PFSK-1 (cell line): ENCODE measurements around the gene CAMSAP3.

Experiments
- FOXP2 ChIP-seq: optimal IDR thresholded peaks from 2 replicates; pipeline ENCODE3; 2011; ENCODE audit warnings: borderline replicate concordance, control low read depth, inconsistent platforms; ENCODE audit not compliant: insufficient read depth; ENCODE audit errors: extremely low read length, extremely low read depth
- POLR2AphosphoS5 ChIP-seq: IDR thresholded peaks from 2 replicates; pipeline ENCODE4 v1.6.1; 2012; ENCODE audit warnings: low read depth, mild to moderate bottlenecking, control low read depth, low read length, moderate library complexity
- REST ChIP-seq, 2 experiments: IDR thresholded peaks; 2 replicates each; pipeline versions ENCODE4 v1.6.1 to v1.8.0; 2011 to 2012; ENCODE audit warnings: low read depth in 2 of 2, low read length in 2 of 2, control low read depth in 1 of 2, inconsistent platforms in 1 of 2, mild to moderate bottlenecking in 1 of 2, moderate library complexity in 1 of 2; ENCODE audit not compliant: insufficient read depth in 1 of 2
- SIN3A ChIP-seq: IDR thresholded peaks from 2 replicates; pipeline ENCODE4 v1.6.1; 2012; ENCODE audit warnings: mild to moderate bottlenecking, low read length, moderate library complexity, borderline replicate concordance; ENCODE audit not compliant: insufficient read depth
- TAF1 ChIP-seq: IDR thresholded peaks from 2 replicates; pipeline ENCODE4 v1.6.1; 2012; ENCODE audit warnings: low read length, control low read depth, borderline replicate concordance; ENCODE audit not compliant: insufficient read depth

The CAMSAP3 gene

DNA sequence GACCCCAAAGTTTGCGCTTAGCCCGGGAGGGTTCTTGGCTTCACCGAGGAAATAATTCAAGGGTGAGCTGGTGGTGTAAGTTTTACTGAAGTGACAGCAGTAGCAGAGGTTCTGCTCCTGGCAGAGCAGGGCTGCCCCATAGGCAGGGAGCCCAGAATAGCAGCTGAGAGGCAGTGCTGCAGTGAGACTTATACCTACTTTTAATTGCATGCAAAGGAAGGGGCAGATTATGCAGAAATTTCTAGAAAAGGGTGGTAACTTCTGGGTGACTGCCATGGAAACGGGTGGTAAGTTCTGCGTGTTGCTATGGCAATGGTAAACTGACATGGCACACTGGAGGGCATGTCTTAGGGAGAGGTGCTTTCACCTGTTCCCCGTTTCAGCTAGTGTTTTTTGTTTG is 17.5 kb upstream of the CAMSAP3 start:
- TF ChIP-seq FOXP2, result no peak

DNA sequence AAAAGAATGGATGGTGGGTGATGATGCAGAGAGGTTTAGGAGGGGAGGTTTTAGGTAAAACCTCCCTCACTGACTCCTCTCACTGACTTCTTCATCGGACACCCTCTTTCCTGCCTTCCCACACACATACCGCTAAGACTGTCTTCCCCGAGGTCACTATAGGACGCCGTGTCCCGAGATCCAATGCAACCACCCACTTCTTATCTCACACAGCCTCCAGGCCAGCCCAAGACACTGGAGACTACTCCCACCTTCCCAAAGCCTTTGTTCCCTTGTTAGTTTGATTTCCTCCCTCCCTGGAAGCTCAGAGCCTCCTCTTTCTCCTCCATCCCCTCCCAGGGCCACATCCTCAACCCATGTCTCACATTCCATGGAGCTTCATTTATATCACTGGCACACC is 16.5 kb upstream of the CAMSAP3 start:
- TF ChIP-seq TAF1, result no peak
- TF ChIP-seq REST (IDR thresholded peaks at IDR 0.05; ENCODE audit: insufficient read depth in 1 of 2, low read depth in 2 of 2, low read length in 2 of 2), result no peak
- TF ChIP-seq SIN3A, result no peak
- TF ChIP-seq FOXP2, result no peak
- no peak for TF ChIP-seq POLR2AphosphoS5

GRCh38 chr19:7582446-7582845 is 13.2 kb upstream of the CAMSAP3 start:
- TF ChIP-seq FOXP2 (no peak), REST (IDR thresholded peaks at IDR 0.05; ENCODE audit: insufficient read depth in 1 of 2, low read depth in 2 of 2, low read length in 2 of 2) (no peak), SIN3A (no peak), TAF1 (no peak), POLR2AphosphoS5 (no peak)

DNA sequence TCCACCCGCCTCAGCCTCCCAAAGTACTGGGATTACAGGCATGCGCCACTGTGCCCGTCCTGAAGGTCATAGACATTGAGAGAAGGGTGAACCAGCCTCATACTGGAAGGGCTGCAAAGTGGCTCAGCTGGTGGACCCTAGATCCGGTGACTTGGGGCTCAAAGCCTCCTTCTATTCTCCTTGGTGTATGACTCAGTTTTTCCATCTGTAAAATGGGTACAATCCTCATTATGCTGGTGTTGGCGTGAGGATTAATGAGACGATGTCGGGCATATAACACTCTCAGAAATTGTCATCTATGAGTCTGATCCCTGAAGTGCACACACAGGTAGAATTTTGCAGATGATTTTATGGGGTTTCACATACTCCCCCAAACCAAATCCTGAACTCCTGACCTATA is 5.8 kb upstream of the CAMSAP3 start:
- TF ChIP-seq POLR2AphosphoS5 (no peak), FOXP2 (no peak), REST (IDR thresholded peaks at IDR 0.05; ENCODE audit: insufficient read depth in 1 of 2, low read depth in 2 of 2, low read length in 2 of 2) (no peak), SIN3A (no peak), TAF1 (no peak)

DNA sequence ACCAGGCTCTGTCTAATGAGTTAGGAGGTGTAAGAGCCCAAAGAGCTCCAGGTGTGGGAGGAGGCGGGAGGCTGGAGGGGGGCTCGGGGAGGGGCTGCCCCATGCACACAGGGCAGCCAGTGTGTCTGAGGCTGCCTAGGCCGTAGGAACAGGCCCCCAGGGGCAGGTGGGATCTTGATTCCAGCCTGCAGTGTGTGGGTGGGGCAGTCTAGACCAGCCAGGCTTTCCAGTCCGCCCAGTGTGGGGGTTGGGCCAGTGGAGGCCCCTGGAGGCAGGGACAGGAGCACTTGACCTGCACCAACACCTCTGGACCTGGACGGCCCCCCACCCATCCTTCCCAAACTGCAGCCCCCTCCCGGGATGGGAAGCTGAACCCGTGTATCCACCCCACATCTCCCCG is 5.4 kb upstream of the CAMSAP3 start:
- TF ChIP-seq SIN3A (no peak), FOXP2 (no peak)

- no peak for TF ChIP-seq FOXP2
- no peak for TF ChIP-seq SIN3A
- TF ChIP-seq TAF1, result no peak
- TF ChIP-seq POLR2AphosphoS5, result no peak
- no peak for TF ChIP-seq REST (IDR thresholded peaks at IDR 0.05; ENCODE audit: insufficient read depth in 1 of 2, low read depth in 2 of 2, low read length in 2 of 2)
Measured at GRCh38 chr19:7596211-7596937, 711 bp downstream of the CAMSAP3 start.
